Neuronal stem cell (in vitro differentiated cells): Measurements from ENCODE around the gene MYLK3.

Experiments
- DNase-seq: peaks from one replicate; pipeline ENCODE4 v3.0.0-alpha.2; 2013; ENCODE audit warnings: low spot score
- H2AFZ ChIP-seq: one replicate; pipeline ENCODE4 v1.6.1; 2013; ENCODE audit warnings: mild to moderate bottlenecking, low read length, inconsistent platforms
- H2AK5ac ChIP-seq: 2 replicates; pipeline ENCODE4 v1.6.1; 2013; ENCODE audit warnings: low read depth, mild to moderate bottlenecking, inconsistent platforms, low read length, moderate library complexity, mixed read lengths
- H2BK120ac ChIP-seq: 2 replicates; pipeline ENCODE4 v1.6.1; 2013; ENCODE audit warnings: low read depth, mild to moderate bottlenecking, inconsistent platforms, low read length, moderate library complexity, mixed read lengths
- H2BK12ac ChIP-seq: one replicate; pipeline ENCODE4 v1.6.1; 2013; ENCODE audit warnings: low read length, inconsistent platforms
- H2BK15ac ChIP-seq: 2 replicates; pipeline ENCODE4 v1.6.1; 2013; ENCODE audit warnings: mild to moderate bottlenecking, low read length, inconsistent platforms, mixed read lengths
- H2BK5ac ChIP-seq: one replicate; pipeline ENCODE4 v1.6.1; 2013; ENCODE audit warnings: inconsistent platforms, mild to moderate bottlenecking, low read length, moderate library complexity
- H3K14ac ChIP-seq: one replicate; pipeline ENCODE4 v1.6.1; 2013; ENCODE audit warnings: low read length, inconsistent platforms
- H3K18ac ChIP-seq: 2 replicates; pipeline ENCODE4 v1.6.1; 2013; ENCODE audit warnings: low read length, inconsistent platforms
- H3K23ac ChIP-seq: 2 replicates; pipeline ENCODE4 v1.6.1; 2013; ENCODE audit warnings: low read depth, mild to moderate bottlenecking, mixed read lengths, low read length, inconsistent platforms; ENCODE audit not compliant: poor library complexity
- H3K27ac ChIP-seq: replicated peaks from 3 replicates; pipeline ENCODE4 v1.5.1; 2013; ENCODE audit warnings: low read length, inconsistent platforms
- H3K27me3 ChIP-seq, 3 experiments: 2 replicates each; pipeline ENCODE4 v1.6.1; 2013; ENCODE audit warnings: low read length in 3 of 3, mild to moderate bottlenecking in 2 of 3, inconsistent platforms in 1 of 3, low read depth in 1 of 3, mixed read lengths in 1 of 3, moderate library complexity in 1 of 3; ENCODE audit not compliant: control insufficient read depth in 3 of 3, insufficient read depth in 3 of 3
- H3K36me3 ChIP-seq, 2 donors: replicated peaks in 1 of 2; 2 replicates each; pipeline ENCODE4 v1.6.1; 2013; ENCODE audit warnings: low read length in 2 of 2; ENCODE audit not compliant: control insufficient read depth in 2 of 2, insufficient read depth in 2 of 2
- H3K4ac ChIP-seq: 2 replicates; pipeline ENCODE4 v1.6.1; 2013; ENCODE audit warnings: inconsistent platforms, mild to moderate bottlenecking, low read length, moderate library complexity
- H3K4me1 ChIP-seq, 2 donors: 1 replicate in 1 of 2; 2 replicates in 1 of 2; pipeline ENCODE4 v1.6.1; 2013; ENCODE audit warnings: low read length in 2 of 2, low read depth in 1 of 2; ENCODE audit not compliant: control insufficient read depth in 2 of 2, insufficient read depth in 1 of 2
- H3K4me2 ChIP-seq: one replicate; pipeline ENCODE4 v1.6.1; 2013; ENCODE audit warnings: mild to moderate bottlenecking, low read length, inconsistent platforms; ENCODE audit not compliant: insufficient read depth, poor library complexity, severe bottlenecking
- H3K4me3 ChIP-seq, 2 donors: 2 replicates each; pipeline ENCODE4 v1.5.1; 2013; ENCODE audit warnings: low read length in 2 of 2, mild to moderate bottlenecking in 2 of 2, inconsistent platforms in 1 of 2, moderate library complexity in 1 of 2
- H3K79me1 ChIP-seq: one replicate; pipeline ENCODE4 v1.6.1; 2013; ENCODE audit warnings: low read depth, mild to moderate bottlenecking, inconsistent platforms, low read length, moderate library complexity
- H3K9ac ChIP-seq: one replicate; pipeline ENCODE4 v1.6.1; 2013; ENCODE audit warnings: mild to moderate bottlenecking, low read depth, low read length, inconsistent platforms; ENCODE audit not compliant: poor library complexity
- H3K9me3 ChIP-seq, 2 donors: replicated peaks in 1 of 2; 2 replicates each; pipeline versions ENCODE3 to v1.6.1; 2013; ENCODE audit warnings: low read length in 2 of 2, mild to moderate bottlenecking in 2 of 2, inconsistent platforms in 1 of 2, low read depth in 1 of 2, mixed read lengths in 1 of 2, moderate library complexity in 1 of 2; ENCODE audit not compliant: control insufficient read depth in 2 of 2, insufficient read depth in 1 of 2
- H4K8ac ChIP-seq: one replicate; pipeline ENCODE4 v1.6.1; 2013; ENCODE audit warnings: low read depth, mild to moderate bottlenecking, inconsistent platforms, low read length, moderate library complexity
- H4K91ac ChIP-seq: one replicate; pipeline ENCODE4 v1.6.1; 2013; ENCODE audit warnings: low read length, low read depth, mild to moderate bottlenecking, inconsistent platforms; ENCODE audit not compliant: poor library complexity
- WGBS, 2 donors: extraction: QIAGEN DNeasy Blood & Tissue Kit; methylation state at CpG; one replicate each; pipeline ENCODE4 v1.1.7; 2013; ENCODE audit warnings: missing lambda C conversion rate in 2 of 2, mixed read lengths in 1 of 2; ENCODE audit not compliant: insufficient read length in 2 of 2, insufficient replicate concordance in 1 of 2; ENCODE audit errors: extremely low coverage in 2 of 2; 5-methylcytosine and 5-hydroxymethylcytosine counted together

Gene MYLK3

GRCh38 chr16:46719528-46719927, 28.6 kb downstream of the MYLK3 start:
- DNase-seq, result no peak
- Histone ChIP-seq H4K91ac (no peak overlapping the region), H3K4me1 (no peaks in the 10 kb centered on the region), H2BK15ac (no peak overlapping the region), H3K4ac (no peak overlapping the region), H3K27ac (no peak overlapping the region), H3K4me2 (no peak overlapping the region), H2AK5ac (no peak overlapping the region), H2BK5ac (no peak overlapping the region), H3K14ac (no peak overlapping the region), H2BK12ac (no peak overlapping the region), H3K36me3 (no peaks in the 10 kb centered on the region), H3K9ac (no peak overlapping the region), H2BK120ac (no peak overlapping the region), H3K27me3 (peaks cover 0 to 1% (median 0%) of the 10 kb centered on the region in 3 experiments), H3K9me3 (peaks cover 0 to 2% of the 10 kb centered on the region in 2 donors), H3K23ac (no peak overlapping the region), H2AFZ (no peak overlapping the region), H3K18ac (no peak overlapping the region), H3K4me3 (no peak overlapping the region), H4K8ac (no peak overlapping the region), H3K79me1 (no peaks in the 10 kb centered on the region)
- no CpG with 5 or more reads among the region's 6 CpGs for WGBS, 2 donors

GRCh38 chr16:46718214-46718613, 29.9 kb downstream of the MYLK3 start:
- Histone ChIP-seq H3K18ac (no peak overlapping the region), H3K79me1 (no peaks in the 10 kb centered on the region), H2AFZ (no peak overlapping the region), H2BK12ac (no peak overlapping the region), H3K14ac (no peak overlapping the region), H2AK5ac (no peak overlapping the region), H3K4me2 (no peak overlapping the region), H3K9me3 (no peaks in the 10 kb centered on the region), H2BK15ac (no peak overlapping the region), H3K36me3 (no peaks in the 10 kb centered on the region), H3K27ac (no peak overlapping the region), H2BK5ac (no peak overlapping the region), H3K23ac (no peak overlapping the region), H3K4ac (no peak overlapping the region), H3K4me3 (no peak overlapping the region), H4K8ac (no peak overlapping the region), H3K9ac (no peak overlapping the region), H3K27me3 (peaks cover 0 to 1% (median 0%) of the 10 kb centered on the region in 3 experiments), H3K4me1 (no peaks in the 10 kb centered on the region), H2BK120ac (no peak overlapping the region), H4K91ac (no peak overlapping the region)
- WGBS, 2 donors, result no CpG with 5 or more reads among the region's 8 CpGs
- no peak for DNase-seq

- Histone ChIP-seq H3K14ac (no peak overlapping the region), H3K27ac (no peak overlapping the region), H3K23ac (no peak overlapping the region), H3K4me1 (no peaks in the 10 kb centered on the region), H3K79me1 (no peaks in the 10 kb centered on the region), H4K8ac (no peak overlapping the region), H3K27me3 (peaks cover 0 to 1% (median 0%) of the 10 kb centered on the region in 3 experiments), H2BK5ac (no peak overlapping the region), H2BK15ac (no peak overlapping the region), H4K91ac (no peak overlapping the region), H3K18ac (no peak overlapping the region), H3K36me3 (no peaks in the 10 kb centered on the region), H3K4me2 (no peak overlapping the region), H2BK12ac (no peak overlapping the region), H3K4ac (no peak overlapping the region), H3K9me3 (no peaks in the 10 kb centered on the region), H3K9ac (no peak overlapping the region), H2BK120ac (no peak overlapping the region), H2AFZ (no peak overlapping the region), H3K4me3 (no peak overlapping the region), H2AK5ac (no peak overlapping the region)
- no CpG with 5 or more reads among the region's 2 CpGs for WGBS, 2 donors
- DNase-seq, result no peak
Measured at GRCh38 chr16:46717692-46718091, 30.5 kb downstream of the MYLK3 start.

GRCh38 chr16:46715769-46716305, 32.3 kb downstream of the MYLK3 start:
- Histone ChIP-seq H2BK120ac (no peak overlapping the region), H3K4ac (no peak overlapping the region), H3K27ac (no peak overlapping the region), H2BK15ac (no peak overlapping the region), H4K91ac (no peak overlapping the region), H2BK12ac (no peak overlapping the region), H2AFZ (no peak overlapping the region), H3K18ac (peak overlapping the region; percentile 35), H3K79me1 (no peaks in the 10 kb centered on the region), H3K27me3 (peaks cover 0 to 1% (median 0%) of the 10 kb centered on the region in 3 experiments), H3K4me3 (no peak overlapping the region), H3K14ac (no peak overlapping the region), H2BK5ac (no peak overlapping the region), H3K23ac (no peak overlapping the region), H3K9ac (no peak overlapping the region), H4K8ac (peak overlapping the region; percentile 72), H3K9me3 (no peaks in the 10 kb centered on the region), H3K4me1 (no peaks in the 10 kb centered on the region), H3K4me2 (no peak overlapping the region), H2AK5ac (no peak overlapping the region), H3K36me3 (no peaks in the 10 kb centered on the region)
- DNase-seq, result no peak
- WGBS, 2 donors, result no CpG with 5 or more reads among the region's 6 CpGs
